H1 (cell line): Measurements from ENCODE around the gene CD58. TPM values are rescaled to one million over a fixed set of nuclear protein-coding genes. Genes with fewer than 3 reads are reported as not detected.

ENCODE experiments used
- CTCF ChIA-PET: fragments of 300-600 bp; sonication (Branson Sonifier 250); formaldehyde crosslinking; loops from one replicate; lab custom pipeline; 2021; ENCODE audit not compliant: partially characterized antibody; lab: Charles Lee
- POLR2A ChIA-PET: fragments of 300-600 bp; sonication (Branson Sonifier 250); formaldehyde crosslinking; loops from one replicate; lab custom pipeline; 2021; ENCODE audit warnings: inconsistent platforms; ENCODE audit not compliant: partially characterized antibody; lab: Charles Lee
- DNase-seq, 2 experiments: peaks; one replicate each; pipeline versions ENCODE4 v3.0.0 to v3.0.0-alpha.2; 2010 to 2022; ENCODE audit warnings: low spot score in 2 of 2, low read depth in 1 of 2, mixed read lengths in 1 of 2
- FAIRE-seq: peaks from 2 replicates; lab custom pipeline; 2011; peaks lifted over from hg19 to GRCh38; lab: Jason Lieb, UNC
- H2AFZ ChIP-seq: 2 replicates; pipeline ENCODE4 v1.8.1; 2012; ENCODE audit warnings: low read length, inconsistent platforms
- H2AK5ac ChIP-seq: 2 replicates; pipeline ENCODE4 v1.6.1; 2013; ENCODE audit warnings: low read depth, low read length
- H2BK120ac ChIP-seq: replicated peaks from 2 replicates; pipeline ENCODE3; 2013; ENCODE audit warnings: low read depth, low read length, inconsistent platforms
- H2BK12ac ChIP-seq: 2 replicates; pipeline ENCODE4 v1.6.1; 2013; ENCODE audit warnings: low read depth, low read length
- H2BK15ac ChIP-seq: 2 replicates; pipeline ENCODE4 v1.6.1; 2013; ENCODE audit warnings: low read length
- H2BK20ac ChIP-seq: 2 replicates; pipeline ENCODE4 v1.6.1; 2013; ENCODE audit warnings: low read length
- H2BK5ac ChIP-seq: 2 replicates; pipeline ENCODE4 v1.6.1; 2013; ENCODE audit warnings: low read depth, low read length
- H3K14ac ChIP-seq: 2 replicates; pipeline ENCODE4 v1.6.1; 2013; ENCODE audit warnings: inconsistent platforms; ENCODE audit not compliant: insufficient read length
- H3K18ac ChIP-seq: 2 replicates; pipeline ENCODE4 v1.6.1; 2013; ENCODE audit warnings: low read length; ENCODE audit errors: extremely low read depth
- H3K23ac ChIP-seq: 2 replicates; pipeline ENCODE4 v1.6.1; 2013; ENCODE audit warnings: inconsistent platforms; ENCODE audit not compliant: insufficient read length
- H3K23me2 ChIP-seq: 2 replicates; pipeline ENCODE4 v1.6.1; 2013; ENCODE audit warnings: low read depth, low read length
- H3K27ac ChIP-seq: 2 replicates; pipeline ENCODE4 v1.6.1; 2011; ENCODE audit warnings: low read depth, low read length, inconsistent platforms
- H3K27me3 ChIP-seq, 4 experiments: replicated peaks in 1 of 4; 1 replicate in 1 of 4; 2 replicates in 3 of 4; pipeline versions ENCODE4 v1.6.1 to v1.8.1; 2011 to 2013; ENCODE audit warnings: low read length in 3 of 4, mild to moderate bottlenecking in 3 of 4, inconsistent platforms in 2 of 4, mixed read lengths in 2 of 4, moderate library complexity in 1 of 4; ENCODE audit not compliant: control insufficient read depth in 3 of 4, insufficient read depth in 3 of 4; ENCODE audit errors: extremely low read depth in 1 of 4
- H3K36me3 ChIP-seq, 4 experiments: 2 replicates each; pipeline versions ENCODE4 v1.6.1 to v1.8.1; 2011 to 2013; ENCODE audit warnings: mild to moderate bottlenecking in 4 of 4, low read length in 3 of 4, moderate library complexity in 2 of 4, control low read depth in 1 of 4, inconsistent platforms in 1 of 4; ENCODE audit not compliant: insufficient read depth in 4 of 4, control insufficient read depth in 2 of 4
- H3K4ac ChIP-seq: replicated peaks from 2 replicates; pipeline ENCODE3; 2013; ENCODE audit warnings: low read length, low read depth, mixed read lengths, inconsistent platforms; ENCODE audit not compliant: insufficient read length
- H3K4me1 ChIP-seq, 4 experiments: replicated peaks in 1 of 4; 1 replicate in 1 of 4; 2 replicates in 3 of 4; pipeline versions ENCODE4 v1.6.1 to v1.8.1; 2011 to 2013; ENCODE audit warnings: low read length in 3 of 4, inconsistent platforms in 2 of 4, mixed read lengths in 1 of 4; ENCODE audit not compliant: insufficient read depth in 4 of 4, control insufficient read depth in 3 of 4
- H3K4me2 ChIP-seq, 2 experiments: 2 replicates each; pipeline versions ENCODE4 v1.6.1 to v1.8.1; 2011 to 2013; ENCODE audit warnings: low read depth in 2 of 2, low read length in 2 of 2, control low read depth in 1 of 2, inconsistent platforms in 1 of 2, mild to moderate bottlenecking in 1 of 2; ENCODE audit not compliant: insufficient read depth in 1 of 2
- H3K4me3 ChIP-seq, 4 experiments: fragments of 200-600, 300-600 bp in 1 of 4; sonication (generic), shearing (Covaris generic), sonication (Bioruptor Twin) in 1 of 4; 2 replicates each; pipeline versions ENCODE4 v1.5.1 to v1.8.1; 2011 to 2016; ENCODE audit warnings: low read length in 4 of 4, low read depth in 3 of 4, control low read depth in 2 of 4, inconsistent platforms in 2 of 4, mild to moderate bottlenecking in 2 of 4, mixed read lengths in 1 of 4, moderate library complexity in 1 of 4; ENCODE audit not compliant: insufficient read depth in 2 of 4; ENCODE audit errors: extremely low read depth in 1 of 4
- H3K56ac ChIP-seq: replicated peaks from 2 replicates; pipeline ENCODE3; 2013; ENCODE audit warnings: low read depth, mild to moderate bottlenecking, mixed read lengths, low read length, inconsistent platforms; ENCODE audit not compliant: insufficient read length
- H3K79me1 ChIP-seq: 2 replicates; pipeline ENCODE4 v1.6.1; 2013; ENCODE audit warnings: low read depth, low read length, control low read depth
- H3K79me2 ChIP-seq, 2 experiments: 2 replicates each; pipeline versions ENCODE4 v1.6.1 to v1.8.1; 2012 to 2013; ENCODE audit warnings: low read length in 2 of 2, mild to moderate bottlenecking in 2 of 2, inconsistent platforms in 1 of 2; ENCODE audit not compliant: insufficient read depth in 2 of 2, control insufficient read depth in 1 of 2
- H3K9ac ChIP-seq, 4 experiments: replicated peaks in 1 of 4; 1 replicate in 1 of 4; 2 replicates in 3 of 4; pipeline versions ENCODE4 v1.6.1 to v1.8.1; 2011 to 2013; ENCODE audit warnings: low read depth in 3 of 4, low read length in 3 of 4, control low read depth in 2 of 4, mild to moderate bottlenecking in 2 of 4, moderate library complexity in 2 of 4, inconsistent platforms in 1 of 4; ENCODE audit errors: extremely low read depth in 1 of 4
- H3K9me3 ChIP-seq, 2 experiments: 2 replicates each; pipeline versions ENCODE4 v1.6.1 to v1.8.1; 2012 to 2013; ENCODE audit warnings: mild to moderate bottlenecking in 2 of 2, moderate library complexity in 2 of 2, control low read depth in 1 of 2, inconsistent platforms in 1 of 2, low read depth in 1 of 2, low read length in 1 of 2, mixed read lengths in 1 of 2; ENCODE audit not compliant: insufficient read depth in 2 of 2
- H4K20me1 ChIP-seq, 2 experiments: replicated peaks in 1 of 2; 2 replicates each; pipeline versions ENCODE3 to v1.8.1; 2011 to 2013; ENCODE audit warnings: inconsistent platforms in 2 of 2, low read length in 2 of 2, mild to moderate bottlenecking in 1 of 2; ENCODE audit not compliant: insufficient read depth in 2 of 2, control insufficient read depth in 1 of 2
- H4K5ac ChIP-seq: 2 replicates; pipeline ENCODE4 v1.6.1; 2013; ENCODE audit warnings: low read length, low read depth, mixed read lengths, inconsistent platforms; ENCODE audit not compliant: insufficient read length
- H4K8ac ChIP-seq: 2 replicates; pipeline ENCODE4 v1.8.0; 2013; ENCODE audit warnings: mild to moderate bottlenecking, moderate library complexity, low read length, inconsistent platforms; ENCODE audit not compliant: insufficient read depth; ENCODE audit errors: extremely low read depth
- H4K91ac ChIP-seq: replicated peaks from 2 replicates; pipeline ENCODE3; 2013; ENCODE audit warnings: low read length, mixed read lengths, inconsistent platforms; ENCODE audit not compliant: insufficient read length
- BRCA1 ChIP-seq: IDR thresholded peaks from 2 replicates; pipeline ENCODE4 v1.6.1; 2012; ENCODE audit warnings: low read depth, low read length, improper control_type of control experiment
- HDAC2 ChIP-seq, 2 experiments: fragments of 300-600 bp in 1 of 2; sonication (generic) in 1 of 2; IDR thresholded peaks; 2 replicates each; pipeline ENCODE4 v1.6.1; 2011 to 2012; ENCODE audit warnings: low read depth in 2 of 2, low read length in 2 of 2, mild to moderate bottlenecking in 2 of 2, moderate library complexity in 2 of 2, borderline replicate concordance in 1 of 2, inconsistent platforms in 1 of 2
- JUN ChIP-seq: IDR thresholded peaks from 2 replicates; pipeline ENCODE4 v1.6.1; 2011; ENCODE audit warnings: low read depth, mild to moderate bottlenecking, improper control_type of control experiment, low read length
- RAD21 ChIP-seq, 2 experiments: IDR thresholded peaks in 1 of 2; conservative IDR thresholded peaks in 1 of 2; 2 replicates each; pipeline ENCODE4 v1.6.1; 2011; ENCODE audit warnings: low read depth in 2 of 2, low read length in 2 of 2, improper control_type of control experiment in 1 of 2, inconsistent platforms in 1 of 2, mild to moderate bottlenecking in 1 of 2, moderate library complexity in 1 of 2
- RBBP5 ChIP-seq: IDR thresholded peaks from 2 replicates; pipeline ENCODE4 v1.7.1; 2012; ENCODE audit warnings: low read depth, mild to moderate bottlenecking, inconsistent platforms, low read length, moderate library complexity, borderline replicate concordance
- SP2 ChIP-seq: IDR thresholded peaks from 2 replicates; pipeline ENCODE4 v1.6.1; 2012; ENCODE audit warnings: mild to moderate bottlenecking, low read length, inconsistent platforms
- TEAD4 ChIP-seq: IDR thresholded peaks from 2 replicates; pipeline ENCODE4 v1.6.1; 2012; ENCODE audit warnings: low read depth, low read length, inconsistent platforms, mixed read lengths
- WGBS, 2 experiments: shearing (Covaris generic) in 1 of 2; methylation state at CpG; one replicate each; pipeline versions ENCODE4 v1.1.6 to v1.1.7; 2013 to 2015; ENCODE audit warnings: low lambda C conversion rate in 2 of 2, mixed read lengths in 2 of 2, inconsistent platforms in 1 of 2, low coverage in 1 of 2, missing lambda C conversion rate in 1 of 2; ENCODE audit not compliant: insufficient replicate concordance in 2 of 2, insufficient coverage in 1 of 2, insufficient read length in 1 of 2; ENCODE audit errors: extremely low coverage in 1 of 2, missing lambda C conversion rate in 1 of 2; 5-methylcytosine and 5-hydroxymethylcytosine counted together
- polyA plus RNA-seq, 7 experiments: library from polyadenylated mRNA; depleted of rRNA in 3 of 7; stranded (reverse) in 5 of 7; unstranded in 2 of 7; fragments of >200 nt in 5 of 7; fragments of 200-250 nt in 2 of 7; gene quantifications; 1 replicate in 5 of 7; 2 replicates in 1 of 7; 4 replicates in 1 of 7; pipeline versions ENCODE4 v1.2.1 to v1.2.3, GENCODE V29; 2011 to 2013; ENCODE audit warnings: missing spikeins in 2 of 7, mixed read lengths in 2 of 7
- total RNA-seq: library from RNA; stranded (reverse); fragmentation: NEBNext Ultra II Directional; extraction: Animal tissue kit (Norgen Biotek cat#: 25700); gene quantifications from 2 replicates; pipeline ENCODE4 v1.2.1, GENCODE V29; 2021

The CD58 gene
- total and polyA plus RNA-seq, 2 of the 8 experiments (the other 6 are each of a cell fraction or from before 2014, with no cell fraction given) = 5.3 to 5.5 TPM

DNA sequence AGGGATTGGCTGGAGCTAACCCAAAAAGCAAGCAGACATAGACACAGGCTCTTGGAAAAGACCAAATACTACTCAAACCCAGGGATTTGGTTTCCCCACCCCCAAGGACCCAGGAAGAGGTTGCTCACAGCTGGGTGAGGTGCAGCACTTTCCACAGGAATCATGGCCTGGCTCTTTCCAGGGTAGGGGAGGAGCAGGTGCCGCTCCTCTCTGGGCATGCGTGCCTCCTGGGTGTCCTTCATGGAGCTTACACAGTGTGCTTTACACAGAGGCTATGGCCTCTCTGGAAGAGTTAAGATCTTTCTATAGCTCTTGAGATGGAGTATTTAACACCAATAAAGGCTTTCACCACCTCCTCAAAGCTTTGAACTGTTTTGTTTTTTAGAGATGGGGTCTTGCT, 88.3 kb downstream of the CD58 start:
- H4K20me1 ChIP-seq = no peaks in the 10 kb centered on the region
- H3K4ac ChIP-seq = no peak overlapping the region
- H2BK12ac ChIP-seq = no peak overlapping the region
- H3K9me3 ChIP-seq = no peaks in the 10 kb centered on the region
- H2BK15ac ChIP-seq = no peak overlapping the region
- H3K56ac ChIP-seq = no peak overlapping the region
- H3K23me2 ChIP-seq = no peaks in the 10 kb centered on the region
- H3K79me1 ChIP-seq = no peaks in the 10 kb centered on the region
- no peak overlapping the region for H2AK5ac ChIP-seq
- no peaks in the 10 kb centered on the region for H3K79me2 ChIP-seq
- H3K14ac ChIP-seq = no peak overlapping the region
- 85% methylated on average over 2 of the region's 2 CpGs; no CpG with 5 or more reads in 1 of the 2 experiments for WGBS, 2 experiments
- no peak overlapping the region for H2AFZ ChIP-seq
- H3K4me3 ChIP-seq = no peak overlapping the region
- ChIA-PET POLR2A (no interaction called here), CTCF (interaction anchor here (0.6 to 10.7 kb wide), 11 partner anchors 9 to 343 kb away, joined by 3 to 116 read pairs (median 5); no protein-coding TSS in a partner anchor)
- H3K4me1 ChIP-seq = peaks cover 2 to 5% (median 4%) of the 10 kb centered on the region in 4 experiments; a peak in 6 of 7 replicates
- FAIRE-seq (no peak), DNase-seq (no peak)
- H4K5ac ChIP-seq = no peak overlapping the region
- no peak overlapping the region for H3K27ac ChIP-seq
- H4K91ac ChIP-seq = no peak overlapping the region
- H2BK20ac ChIP-seq = no peak overlapping the region
- no peak overlapping the region for H3K4me2 ChIP-seq
- no peak overlapping the region for H3K9ac ChIP-seq
- H2BK5ac ChIP-seq = no peak overlapping the region
- no peak overlapping the region for H4K8ac ChIP-seq
- H3K36me3 ChIP-seq = no peaks in the 10 kb centered on the region
- H3K18ac ChIP-seq = no peak overlapping the region
- TF ChIP-seq BRCA1 (no peak), HDAC2 (IDR thresholded peaks at IDR 0.05; ENCODE audit: borderline replicate concordance in 1 of 2, low read depth in 2 of 2, low read length in 2 of 2) (no peak), RAD21 (IDR thresholded peaks at IDR 0.05 in 1 of 2, conservative IDR thresholded peaks at IDR 0.05 in 1 of 2; ENCODE audit: low read depth in 2 of 2, low read length in 2 of 2) (no peak), SP2 (no peak), RBBP5 (no peak), JUN (no peak), TEAD4 (no peak)
- H2BK120ac ChIP-seq = no peak overlapping the region
- H3K23ac ChIP-seq = no peak overlapping the region
- H3K27me3 ChIP-seq = no peaks in the 10 kb centered on the region; a peak in 1 of 7 replicates
